HL-60/S4 treated with phorbol 12-myristate 13-acetate at 8.2 ng/mL for 4 days and 3 days (cell line): ENCODE measurements around the gene PRRT2.
"Not testable (repeated sequence)": the region's sequence is repeated elsewhere in the genome, so short reads cannot be mapped to it uniquely, and the experiment has no call there.

Source experiments
- in situ Hi-C: fragments of 300-500 bp; cut with MboI; formaldehyde crosslinking; loops from 2 replicates; pipeline ENCODE4 v1.15.0; 2022; ENCODE audit warnings: low sequenced_read_pairs

PRRT2 gene

GRCh38 chr16:29811896-29812665 is at the start of gene PRRT2:
TSS of gene PRRT2 (plus strand) at chr16:29812193. CDS start at chr16:29813055, 862 bp downstream.
- in situ Hi-C loops: no loop called here

- in situ Hi-C loops: no loop called here
Observed at GRCh38 chr16:29763326-29763725, 48.7 kb upstream of the PRRT2 start.

DNA sequence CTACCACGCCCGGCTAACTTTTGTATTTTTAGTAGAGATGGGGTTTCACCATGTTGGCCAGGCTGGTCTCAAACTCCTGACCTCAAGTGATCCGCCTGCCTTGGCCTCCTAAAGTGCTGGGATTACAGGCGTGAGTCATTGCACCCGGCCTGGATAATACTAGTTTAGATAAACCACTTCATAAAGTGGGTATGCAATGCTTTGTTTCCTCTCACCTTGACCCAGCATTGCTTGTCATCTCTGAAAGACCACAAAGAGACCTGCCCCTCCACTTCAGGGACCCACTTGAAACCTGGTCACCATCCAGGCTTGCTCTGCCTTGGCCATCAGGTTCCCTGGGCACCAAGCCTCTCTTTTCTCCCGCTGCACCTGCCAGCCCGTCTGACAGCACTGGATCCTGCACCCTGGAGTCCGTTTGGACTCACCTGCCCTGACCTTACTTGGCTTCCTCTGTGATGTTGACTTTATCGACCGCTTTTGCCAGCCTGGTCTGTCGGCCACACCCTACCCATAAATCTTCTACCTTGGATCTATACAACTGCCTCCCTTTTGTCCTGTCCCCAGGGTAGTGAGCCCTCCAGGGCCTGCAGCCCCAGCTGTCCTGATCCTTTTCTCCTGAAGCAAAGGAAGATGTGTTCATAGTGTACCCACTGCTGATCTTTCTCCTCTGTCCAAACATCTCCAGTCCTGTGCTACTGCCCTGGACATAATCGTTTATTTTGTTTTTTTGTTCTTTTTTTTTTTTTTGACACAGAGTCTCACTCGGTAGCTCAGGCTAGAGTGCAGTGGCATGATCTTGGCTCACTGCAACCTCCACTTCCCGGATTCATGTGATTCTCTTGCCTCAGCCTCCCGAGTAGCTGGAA is 46.6 kb upstream of the PRRT2 start:
- in situ Hi-C loops: no loop called here

GRCh38 chr16:29766571-29766970 is 45.4 kb upstream of the PRRT2 start:
- in situ Hi-C loops: no loop called here

DNA sequence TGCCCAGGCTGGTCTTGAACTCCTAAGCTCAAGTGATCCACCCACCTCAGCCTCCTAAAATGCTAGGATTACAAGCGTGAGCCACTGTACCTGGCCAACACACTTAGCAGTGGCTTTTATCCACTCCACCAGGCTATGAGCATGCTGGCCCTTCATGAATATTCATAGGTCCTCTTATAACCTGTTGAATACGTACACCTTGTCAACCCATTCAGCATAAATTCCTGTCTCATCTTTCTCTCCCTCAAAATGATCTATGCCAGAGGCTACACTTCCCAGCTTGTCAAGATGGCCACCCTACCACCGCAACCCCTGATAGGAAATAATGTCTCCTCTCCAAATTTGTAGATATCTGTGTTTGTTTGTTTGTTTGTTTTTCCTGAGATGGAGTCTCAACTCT is 44.9 kb upstream of the PRRT2 start:
- in situ Hi-C loops: no loop called here

- in situ Hi-C loops: no loop called here
Observed at GRCh38 chr16:29769507-29769906, 42.5 kb upstream of the PRRT2 start.

DNA sequence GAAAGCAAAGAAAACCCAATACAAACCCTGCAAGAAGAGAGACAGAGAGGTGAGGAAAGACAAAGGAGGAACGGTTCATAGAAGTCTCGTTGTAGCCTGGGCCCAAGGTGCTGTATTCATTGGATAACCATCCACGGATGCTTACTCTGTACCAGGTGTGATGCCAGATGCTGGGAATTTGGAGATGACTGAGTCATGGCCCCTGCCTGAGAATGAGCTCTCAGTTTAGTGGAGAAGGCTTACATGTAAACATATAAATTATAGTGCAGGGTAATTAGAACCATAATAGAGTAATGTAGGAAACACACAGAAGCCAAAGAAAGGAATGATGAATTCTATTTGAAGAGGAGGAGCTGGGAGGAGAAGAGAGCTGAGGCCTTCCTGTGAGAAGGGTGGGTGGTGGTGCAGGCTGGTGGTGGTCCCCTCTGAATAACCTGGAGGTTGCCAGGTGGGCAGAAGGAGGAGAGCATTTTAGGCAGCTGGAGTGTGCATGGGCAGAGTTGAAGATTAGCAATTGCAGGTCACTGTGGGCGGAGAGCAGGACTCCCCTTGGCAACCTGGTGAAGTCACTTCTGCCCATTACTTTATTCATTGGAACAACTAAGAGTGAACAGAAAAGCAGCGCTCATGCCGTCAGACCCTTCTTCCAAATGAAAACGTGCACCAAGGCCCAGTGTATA is 41.6 kb upstream of the PRRT2 start:
- in situ Hi-C loops: no loop called here

DNA sequence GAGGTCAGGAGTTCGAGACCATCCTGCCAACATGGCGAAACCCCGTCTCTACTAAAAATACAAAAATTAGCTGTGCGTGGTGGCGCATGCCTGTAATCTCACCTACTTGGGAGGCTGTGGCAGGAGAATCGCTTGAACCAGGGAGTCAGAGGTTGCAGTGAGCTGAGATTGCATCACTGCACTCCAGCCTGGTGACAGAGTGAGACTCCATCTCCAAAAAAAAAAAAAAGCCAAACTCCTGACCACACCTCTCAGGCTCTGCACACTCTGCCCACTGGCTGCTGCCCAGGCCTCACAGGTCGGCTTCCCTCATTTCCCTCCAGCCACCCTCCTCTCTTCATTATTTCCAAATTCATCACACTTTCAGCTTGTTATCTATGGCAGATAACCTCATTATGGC is 39.7 kb upstream of the PRRT2 start:
- in situ Hi-C loops: not testable (repeated sequence)

- in situ Hi-C loops: no loop called here
Observed at GRCh38 chr16:29774730-29775129, 37.3 kb upstream of the PRRT2 start.

DNA sequence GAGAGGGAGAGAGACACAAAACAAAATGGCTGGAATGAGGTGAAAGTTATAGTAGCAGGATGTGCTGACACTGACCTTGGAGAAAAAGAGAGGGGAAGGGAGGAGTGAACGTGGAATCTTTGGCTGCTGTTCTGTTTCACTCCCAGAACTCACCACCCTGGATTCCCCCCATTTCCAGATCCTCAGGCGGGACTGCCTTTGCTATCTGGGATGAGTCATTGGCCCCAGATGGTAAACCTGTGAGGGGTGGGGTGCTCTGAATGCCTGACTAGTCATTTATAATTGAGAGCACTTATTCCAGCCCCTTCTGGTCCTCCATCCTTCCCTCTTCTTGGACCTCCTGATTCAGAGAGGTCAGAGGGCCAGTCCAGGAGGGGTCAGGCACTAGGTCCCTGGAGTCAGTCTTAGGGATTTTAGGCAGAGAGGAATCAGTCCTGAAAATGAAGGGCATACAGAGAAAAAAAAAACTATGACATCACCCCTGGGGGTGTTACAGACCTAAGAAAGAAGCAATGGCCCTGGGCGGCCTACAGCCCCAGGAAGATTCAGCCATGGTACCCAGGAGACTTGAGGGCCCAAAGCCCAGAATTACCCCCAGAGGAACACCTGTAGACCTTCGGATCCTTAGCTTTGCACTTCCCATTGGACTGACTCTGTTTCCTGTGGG is 36.1 kb upstream of the PRRT2 start:
- in situ Hi-C loops: no loop called here

- in situ Hi-C loops: no loop called here
Observed at GRCh38 chr16:29777576-29778350, 34.2 kb upstream of the PRRT2 start, which contains the start of gene ZG16. TSS of gene ZG16 (plus strand) at chr16:29778256. CDS start at chr16:29779267, 1,011 bp downstream.

DNA sequence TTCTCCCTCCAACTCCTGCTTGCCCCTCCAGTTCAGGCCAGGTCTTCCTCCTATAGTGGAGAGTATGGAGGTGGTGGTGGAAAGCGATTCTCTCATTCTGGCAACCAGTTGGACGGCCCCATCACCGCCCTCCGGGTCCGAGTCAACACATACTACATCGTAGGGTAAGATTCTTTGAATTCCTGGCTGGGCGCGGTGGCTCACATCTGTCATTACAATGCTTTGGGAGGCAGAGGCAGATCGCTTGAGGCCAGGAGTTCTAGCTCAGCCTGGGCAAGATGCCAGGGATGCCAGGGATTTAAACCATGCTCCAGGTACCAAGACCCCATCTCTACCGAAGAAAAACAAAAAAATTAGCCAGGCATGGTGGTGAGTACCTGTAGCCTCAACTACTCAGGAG is 32.5 kb upstream of the PRRT2 start:
- in situ Hi-C loops: no loop called here

DNA sequence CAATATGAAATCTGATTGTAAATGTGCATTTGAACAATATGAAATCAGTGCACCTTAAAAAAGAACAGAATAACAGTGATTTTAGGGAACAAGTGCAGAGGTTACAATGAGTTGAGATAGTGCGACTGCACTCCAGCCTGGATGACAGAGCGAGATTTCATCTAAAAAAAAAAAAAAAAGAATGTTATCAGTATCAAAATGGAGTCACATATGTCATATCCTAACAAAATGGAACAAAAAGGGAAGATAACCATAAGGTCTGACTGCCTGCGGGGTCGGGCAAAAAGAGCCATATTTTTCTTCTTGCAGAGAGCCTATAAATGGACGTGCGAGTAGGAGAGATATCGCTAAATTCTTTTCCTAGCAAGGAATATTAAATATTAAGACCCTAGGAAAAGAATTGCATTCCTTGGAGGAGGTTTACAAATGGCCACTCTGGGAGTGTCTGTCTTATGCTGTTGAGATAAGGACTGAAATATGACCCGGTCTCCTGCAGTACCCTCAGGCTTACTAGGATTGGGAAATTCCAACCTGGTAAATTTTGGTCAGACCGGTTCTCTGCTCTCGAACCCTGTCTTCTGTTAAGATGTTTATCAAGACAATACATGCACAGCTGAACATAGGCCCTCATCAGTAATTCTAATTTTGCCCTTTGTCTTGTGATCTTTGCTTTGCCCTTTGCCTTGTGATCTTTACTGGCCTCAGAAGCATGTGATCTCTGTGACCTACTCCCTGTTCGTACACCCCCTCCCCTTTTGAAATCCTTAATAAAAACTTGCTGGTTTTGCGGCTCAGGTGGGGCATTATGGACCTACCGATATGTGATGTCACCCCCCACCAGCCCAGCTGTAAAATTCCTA is 28.7 kb upstream of the PRRT2 start:
- in situ Hi-C loops: not testable (repeated sequence)

DNA sequence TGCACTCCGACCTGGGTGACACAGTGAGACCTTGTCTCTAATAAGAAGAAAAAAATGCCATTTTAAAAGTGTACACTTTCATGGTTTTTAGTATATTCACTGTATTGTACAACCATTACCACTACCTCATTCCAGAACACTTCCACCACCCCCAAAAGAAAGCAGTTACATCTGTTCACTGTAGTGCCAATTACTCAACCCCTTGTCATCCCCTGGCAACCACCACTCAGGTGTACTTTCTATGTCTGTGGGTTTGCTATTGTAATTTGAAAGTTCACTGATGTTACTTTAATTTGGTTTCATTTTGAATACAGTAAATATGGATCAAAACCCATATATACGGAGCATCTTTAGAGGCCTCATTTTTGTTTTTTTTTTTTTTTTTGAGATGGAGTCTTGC is 27.8 kb upstream of the PRRT2 start:
- in situ Hi-C loops: no loop called here

GRCh38 chr16:29784901-29785500 is 27.0 kb upstream of the PRRT2 start:
- in situ Hi-C loops: no loop called here

GRCh38 chr16:29787155-29787554 is 24.8 kb upstream of the PRRT2 start:
- in situ Hi-C loops: not testable (repeated sequence)

DNA sequence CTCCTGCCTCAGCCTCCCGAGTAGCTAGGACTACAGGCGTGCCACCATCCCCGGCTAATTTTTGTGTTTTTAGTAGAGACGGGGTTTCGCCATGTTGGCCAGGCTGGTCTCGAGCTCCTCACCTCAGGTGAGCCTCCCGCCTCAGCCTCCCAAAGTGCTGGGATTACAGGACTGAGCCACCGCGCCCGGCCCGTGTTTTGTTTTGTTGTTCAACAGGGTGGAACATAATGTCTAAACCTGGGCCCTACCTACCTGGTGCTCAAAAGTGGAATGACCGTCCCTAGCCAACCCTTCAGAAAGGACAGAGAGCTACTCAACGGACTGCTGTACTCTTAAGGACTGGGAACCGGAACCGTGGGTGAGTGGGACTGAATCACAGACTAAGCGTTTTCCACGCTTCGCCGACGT is 22.2 kb upstream of the PRRT2 start:
- in situ Hi-C loops: no loop called here

DNA sequence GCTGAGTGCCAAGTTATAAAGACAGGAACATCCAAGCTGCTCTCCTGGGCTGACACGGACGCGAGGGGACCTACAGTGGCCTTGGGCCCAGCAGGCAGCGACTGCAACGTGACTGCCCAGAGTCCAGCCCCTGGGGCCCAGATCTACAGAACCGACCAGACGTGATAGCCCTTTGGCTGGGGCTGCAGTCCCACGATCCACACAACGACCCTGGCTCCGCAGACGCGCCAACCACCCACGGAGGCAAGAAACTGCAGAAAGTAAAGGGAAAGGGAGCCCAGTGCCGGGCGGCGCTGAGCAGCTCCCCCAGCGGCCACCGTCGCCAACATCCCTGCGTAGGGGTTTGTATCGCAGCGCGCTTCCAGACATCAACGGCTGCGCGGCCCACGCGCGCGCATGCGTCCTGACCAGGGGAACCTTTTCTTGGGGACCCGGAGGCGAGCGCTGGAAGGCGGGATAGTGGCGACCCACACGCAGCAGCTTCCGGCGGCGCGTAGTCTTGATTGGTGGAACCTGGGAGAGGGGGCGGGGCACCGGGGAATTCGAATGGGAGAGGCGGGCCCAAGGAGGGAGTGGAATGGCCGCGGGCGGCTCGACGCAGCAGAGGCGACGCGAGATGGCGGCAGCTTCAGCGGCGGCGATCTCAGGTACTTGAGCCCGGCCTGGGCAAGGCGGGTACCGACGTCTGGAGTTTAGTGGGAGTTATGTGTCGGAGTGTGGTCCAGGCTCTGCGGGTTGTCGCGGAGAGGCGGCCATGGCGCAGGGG is 21.6 kb upstream of the PRRT2 start, which contains the start of gene KIF22:
Gene KIF22, plus strand, starts transcription at position 569 of the 766 bp plus-strand sequence. Its CDS starts 9 bp downstream, at position 578.
- in situ Hi-C loops: no loop called here
